Neural progenitor cell (in vitro differentiated cells): ENCODE results near the gene BRD2. TPM values are rescaled to one million over a fixed set of nuclear protein-coding genes. Genes with fewer than 3 reads are reported as not detected.

Experiments used
- DNase-seq: peaks from one replicate; pipeline ENCODE4 v3.0.0-alpha.2; 2016; ENCODE audit warnings: low spot score
- H2AFZ ChIP-seq: fragments of 200-600 bp; sonication (generic); replicated peaks from 2 replicates; pipeline ENCODE4 v1.6.1; 2016; ENCODE audit warnings: antibody characterized with exemption
- H3F3A ChIP-seq: fragments of 200-600 bp; sonication (generic); 2 replicates; pipeline ENCODE4 v1.6.1; 2016; ENCODE audit warnings: antibody characterized with exemption, low read depth
- H3K27ac ChIP-seq: fragments of 200-600 bp; sonication (generic); 2 replicates; pipeline ENCODE4 v1.5.1; 2016; ENCODE audit warnings: mild to moderate bottlenecking
- H3K27me3 ChIP-seq: fragments of 200-600 bp; sonication (generic); 2 replicates; pipeline ENCODE4 v1.6.1; 2016; ENCODE audit warnings: mild to moderate bottlenecking, moderate library complexity
- H3K36me3 ChIP-seq: fragments of 200-600 bp; sonication (generic); 2 replicates; pipeline ENCODE4 v1.5.1; 2016
- H3K4me1 ChIP-seq: fragments of 200-600 bp; sonication (generic); 2 replicates; pipeline ENCODE4 v1.6.1; 2016; ENCODE audit warnings: mixed run types
- H3K4me2 ChIP-seq: fragments of 200-600 bp; sonication (generic); 2 replicates; pipeline ENCODE4 v1.6.1; 2016
- H3K4me3 ChIP-seq: fragments of 200-600 bp; sonication (generic); 2 replicates; pipeline ENCODE4 v1.5.1; 2016
- H3K79me2 ChIP-seq: fragments of 200-600 bp; sonication (generic); 2 replicates; pipeline ENCODE4 v1.6.1; 2016; ENCODE audit warnings: low read depth
- H3K9ac ChIP-seq: fragments of 200-600 bp; sonication (generic); 2 replicates; pipeline ENCODE4 v1.6.1; 2016
- H3K9me3 ChIP-seq: fragments of 200-600 bp; sonication (generic); 2 replicates; pipeline ENCODE4 v1.5.1; 2016; ENCODE audit warnings: low read depth
- H4K20me1 ChIP-seq: fragments of 200-600 bp; sonication (generic); 2 replicates; pipeline ENCODE4 v1.6.1; 2016; ENCODE audit warnings: low read depth
- H3K27ac Mint-ChIP-seq: 3 replicates; pipeline ENCODE4 v1.8.0; 2021; ENCODE audit warnings: mixed read lengths
- H3K27me3 Mint-ChIP-seq: 2 replicates; pipeline ENCODE4 v1.8.0; 2022; ENCODE audit warnings: low read depth, mild to moderate bottlenecking, inconsistent platforms, moderate library complexity, mixed read lengths; ENCODE audit not compliant: insufficient read depth
- H3K36me3 Mint-ChIP-seq: 3 replicates; pipeline ENCODE4 v1.8.0; 2021; ENCODE audit warnings: mixed read lengths
- H3K4me1 Mint-ChIP-seq: 3 replicates; pipeline ENCODE4 v1.8.0; 2021; ENCODE audit warnings: mixed read lengths
- H3K4me3 Mint-ChIP-seq: 3 replicates; pipeline ENCODE4 v1.8.0; 2021; ENCODE audit warnings: mild to moderate bottlenecking, moderate library complexity, mixed read lengths
- H3K9me3 Mint-ChIP-seq: 3 replicates; pipeline ENCODE4 v1.8.0; 2020; ENCODE audit warnings: mixed read lengths
- CTCF ChIP-seq: fragments of 200-600 bp; sonication (generic); IDR thresholded peaks from 2 replicates; pipeline ENCODE4 v1.5.1; 2017; ENCODE audit warnings: antibody characterized with exemption, mild to moderate bottlenecking
- EZH2 ChIP-seq: fragments of 200-600 bp; sonication (generic); IDR thresholded peaks from 2 replicates; pipeline ENCODE4 v1.6.1; 2017; ENCODE audit warnings: antibody characterized with exemption, mild to moderate bottlenecking, moderate library complexity
- EZH2phosphoT487 ChIP-seq: fragments of 200-600 bp; sonication (generic); IDR thresholded peaks from 2 replicates; pipeline ENCODE4 v1.6.1; 2017; ENCODE audit warnings: antibody characterized with exemption
- total RNA-seq: library from RNA; depleted of rRNA; stranded (reverse); fragments of >200 nt; gene quantifications from 2 replicates; pipeline ENCODE4 v1.2.3, GENCODE V29; 2015; ENCODE audit warnings: low replicate concordance

The BRD2 gene
- total RNA-seq, 1 donor from 2014 or later = 202 TPM

GRCh38 chr6:33008944-33009861 is 40.8 kb downstream of the BRD2 start, which contains the start of gene HLA-DOA:
TSS of gene HLA-DOA (minus strand) at chr6:33009591.
- peak within 1 kb of the TSS; percentile 60 for H3K4me3 ChIP-seq
- Mint-ChIP-seq H3K36me3 (no peaks in the 10 kb centered on the region), H3K27me3 (peaks cover 6% of the 10 kb centered on the region), H3K9me3 (no peaks in the 10 kb centered on the region), H3K4me3 (peak within 1 kb of the TSS; percentile 65), H3K4me1 (peaks cover 11% of the 10 kb centered on the region), H3K27ac (peak within 1 kb of the TSS; percentile 10)
- H3K27ac ChIP-seq = no peak within 1 kb of the TSS
- H3K4me1 ChIP-seq = peaks cover 20% of the 10 kb centered on the region
- no peak within 1 kb of the TSS for H3K9ac ChIP-seq
- H3K36me3 ChIP-seq = no peaks in the 10 kb centered on the region
- peak within 1 kb of the TSS; percentile 91 for H3K4me2 ChIP-seq
- no peaks in the 10 kb centered on the region for H3K79me2 ChIP-seq
- peak; percentile 90 for DNase-seq
- H2AFZ ChIP-seq = peak within 1 kb of the TSS; percentile 100
- peaks cover 6% of the 10 kb centered on the region for H3F3A ChIP-seq
- H4K20me1 ChIP-seq = no peaks in the 10 kb centered on the region
- TF ChIP-seq EZH2phosphoT487 (no peak), CTCF (no peak), EZH2 (no peak)
- H3K27me3 ChIP-seq = no peaks in the 10 kb centered on the region
- no peaks in the 10 kb centered on the region for H3K9me3 ChIP-seq

GRCh38 chr6:33010356-33010755 is 42.0 kb downstream of the BRD2 start:
- peak overlapping the region; percentile 60 for H3K4me3 ChIP-seq
- no peaks in the 10 kb centered on the region for H3K36me3 ChIP-seq
- peaks cover 13% of the 10 kb centered on the region for H3K4me1 Mint-ChIP-seq
- no peaks in the 10 kb centered on the region for H3K9me3 ChIP-seq
- H3K27ac Mint-ChIP-seq = no peak overlapping the region
- H3K4me2 ChIP-seq = peak overlapping the region; percentile 91
- H3K27me3 Mint-ChIP-seq = peaks cover 6% of the 10 kb centered on the region
- no peak for DNase-seq
- no peaks in the 10 kb centered on the region for H3K9me3 Mint-ChIP-seq
- H4K20me1 ChIP-seq = no peaks in the 10 kb centered on the region
- peaks cover 20% of the 10 kb centered on the region for H3K4me1 ChIP-seq
- TF ChIP-seq EZH2phosphoT487 (no peak), CTCF (no peak), EZH2 (no peak)
- H3F3A ChIP-seq = peaks cover 6% of the 10 kb centered on the region
- peak overlapping the region; percentile 100 for H2AFZ ChIP-seq
- H3K27ac ChIP-seq = no peak overlapping the region
- H3K27me3 ChIP-seq = no peaks in the 10 kb centered on the region
- no peaks in the 10 kb centered on the region for H3K36me3 Mint-ChIP-seq
- H3K79me2 ChIP-seq = no peaks in the 10 kb centered on the region
- no peak overlapping the region for H3K9ac ChIP-seq
- peak overlapping the region; percentile 36 for H3K4me3 Mint-ChIP-seq

- Histone ChIP-seq H3K9ac (no peak overlapping the region), H3K27me3 (no peaks in the 10 kb centered on the region), H3K36me3 (no peaks in the 10 kb centered on the region), H3K9me3 (no peaks in the 10 kb centered on the region), H3K4me2 (no peak overlapping the region), H2AFZ (no peak overlapping the region), H3K4me1 (peaks cover 20% of the 10 kb centered on the region), H3F3A (peaks cover 6% of the 10 kb centered on the region), H4K20me1 (no peaks in the 10 kb centered on the region), H3K4me3 (no peak overlapping the region), H3K27ac (no peak overlapping the region), H3K79me2 (no peaks in the 10 kb centered on the region)
- Mint-ChIP-seq H3K4me1 (peaks cover 13% of the 10 kb centered on the region), H3K36me3 (no peaks in the 10 kb centered on the region), H3K27me3 (no peaks in the 10 kb centered on the region), H3K4me3 (no peak overlapping the region), H3K9me3 (no peaks in the 10 kb centered on the region), H3K27ac (no peak overlapping the region)
- TF ChIP-seq EZH2phosphoT487 (no peak), EZH2 (no peak), CTCF (no peak)
- no peak for DNase-seq
These were observed 45.2 kb downstream of the BRD2 start for GRCh38 chr6:33013608-33014007.
